AG09309 (cell line): ENCODE measurements around the gene ZBTB7A.

Experiments
- DNase-seq: peaks from one replicate; pipeline ENCODE4 v3.0.0-alpha.2; 2010; ENCODE audit warnings: low read depth
- H3K4me3 ChIP-seq: 2 replicates; pipeline ENCODE4 v1.5.1; 2011; ENCODE audit warnings: mild to moderate bottlenecking, low read depth, low read length, moderate library complexity; ENCODE audit not compliant: control insufficient read depth
- CTCF ChIP-seq: IDR thresholded peaks from 2 replicates; pipeline ENCODE4 v1.5.1; 2011; ENCODE audit warnings: mild to moderate bottlenecking, low read depth, low read length, inconsistent platforms; ENCODE audit not compliant: insufficient read depth, control insufficient read depth; ENCODE audit errors: missing control alignments

ZBTB7A gene

GRCh38 chr19:4046362-4046691 is 20.4 kb downstream of the ZBTB7A start:
- TF ChIP-seq CTCF: no peak
- H3K4me3 ChIP-seq: no peak overlapping the region
- DNase-seq: no peak

- TF ChIP-seq CTCF: no peak
- no peak for DNase-seq
- H3K4me3 ChIP-seq: no peak overlapping the region
Measured at GRCh38 chr19:4045597-4046361, 20.9 kb downstream of the ZBTB7A start.

- TF ChIP-seq CTCF: no peak
- no peak for DNase-seq
- no peak overlapping the region for H3K4me3 ChIP-seq
Measured at GRCh38 chr19:4044990-4045465, 21.7 kb downstream of the ZBTB7A start.

GRCh38 chr19:4043966-4044715 is 22.6 kb downstream of the ZBTB7A start:
- no peak overlapping the region for H3K4me3 ChIP-seq
- no peak for TF ChIP-seq CTCF
- no peak for DNase-seq

GRCh38 chr19:4043401-4043800 is 23.3 kb downstream of the ZBTB7A start:
- no peak for TF ChIP-seq CTCF
- H3K4me3 ChIP-seq: no peak overlapping the region
- DNase-seq: no peak

GRCh38 chr19:4042731-4043082 is 24.0 kb downstream of the ZBTB7A start:
- no peak for TF ChIP-seq CTCF

More at GRCh38 chr19:4042731-4043082, 24.0 kb downstream of the ZBTB7A start:
- DNase-seq: no peak
- H3K4me3 ChIP-seq: no peak overlapping the region
